HepG2 (cell line): Measurements from ENCODE around the gene GNAI2. TPM values are rescaled to one million over a fixed set of nuclear protein-coding genes. Genes with fewer than 3 reads are reported as not detected.

Experiments used
- ATRX ChIP-seq: sonication (generic); formaldehyde crosslinking; IDR thresholded peaks from 2 replicates; pipeline ENCODE4 v1.4.0; 2020; ENCODE audit warnings: missing genetic modification reagents, borderline replicate concordance
- CBX2 ChIP-seq, 2 experiments: fragments of 200-600 bp in 1 of 2; sonication (generic); formaldehyde crosslinking in 1 of 2; IDR thresholded peaks; 2 replicates each; pipeline versions ENCODE4 v1.7.0 to v1.8.1; 2018 to 2022; ENCODE audit warnings: low read depth in 2 of 2, low read length in 1 of 2, mild to moderate bottlenecking in 1 of 2, missing genetic modification reagents in 1 of 2
- CCDC6 ChIP-seq: sonication (generic); formaldehyde crosslinking; IDR thresholded peaks from 2 replicates; pipeline ENCODE4 v1.8.1; 2022; ENCODE audit warnings: mild to moderate bottlenecking, missing genetic modification reagents, moderate library complexity
- ELF4 ChIP-seq: sonication (generic); formaldehyde crosslinking; IDR thresholded peaks from 2 replicates; pipeline ENCODE4 v1.5.0; 2020; ENCODE audit warnings: missing genetic modification reagents, mild to moderate bottlenecking, moderate library complexity, borderline replicate concordance
- MEIS1 ChIP-seq: sonication (generic); formaldehyde crosslinking; IDR thresholded peaks from 2 replicates; pipeline ENCODE4 v1.9.0; 2021; ENCODE audit warnings: mild to moderate bottlenecking, missing genetic modification reagents, moderate library complexity, borderline replicate concordance
- MTA3 ChIP-seq: sonication (generic); formaldehyde crosslinking; IDR thresholded peaks from 2 replicates; pipeline ENCODE4 v1.4.0; 2020; ENCODE audit warnings: missing genetic modification reagents
- NR2F1 ChIP-seq, 2 experiments: fragments of 450-650 bp in 1 of 2; formaldehyde crosslinking in 1 of 2; IDR thresholded peaks; 2 replicates each; pipeline versions ENCODE4 v1.5.0 to v1.6.1; 2016 to 2020; ENCODE audit warnings: mild to moderate bottlenecking in 1 of 2, missing compliant biosample characterization in 1 of 2, missing genetic modification reagents in 1 of 2, moderate library complexity in 1 of 2
- RCOR2 ChIP-seq: IDR thresholded peaks from 2 replicates; pipeline ENCODE4 v1.6.1; 2016; ENCODE audit warnings: missing biosample characterization, missing genetic modification reagents
- TRIM22 ChIP-seq: fragments of 450-650 bp; IDR thresholded peaks from 2 replicates; pipeline ENCODE4 v1.6.1; 2017
- ZKSCAN1 ChIP-seq: fragments of 150-350 bp; IDR thresholded peaks from 2 replicates; pipeline ENCODE4 v1.6.1; 2014; ENCODE audit warnings: low read length
- ZNF557 ChIP-seq: sonication (generic); formaldehyde crosslinking; IDR thresholded peaks from 2 replicates; pipeline ENCODE4 v1.4.0; 2020; ENCODE audit warnings: missing genetic modification reagents
- ZNF670 ChIP-seq: sonication (generic); formaldehyde crosslinking; IDR thresholded peaks from 2 replicates; pipeline ENCODE4 v1.8.0; 2022; ENCODE audit warnings: mild to moderate bottlenecking, missing genetic modification reagents, borderline replicate concordance
- ZNF713 ChIP-seq: sonication (generic); formaldehyde crosslinking; IDR thresholded peaks from 2 replicates; pipeline ENCODE4 v1.4.0; 2020; ENCODE audit warnings: mild to moderate bottlenecking, missing genetic modification reagents
- ZNF75D ChIP-seq: sonication (generic); formaldehyde crosslinking; IDR thresholded peaks from 2 replicates; pipeline ENCODE4 v1.8.1; 2023; ENCODE audit warnings: missing genetic modification reagents, mild to moderate bottlenecking, borderline replicate concordance
- ZSCAN12 ChIP-seq: sonication (generic); formaldehyde crosslinking; IDR thresholded peaks from 2 replicates; pipeline ENCODE4 v1.9.0; 2021; ENCODE audit warnings: mild to moderate bottlenecking, missing genetic modification reagents
- polyA plus RNA-seq, 8 experiments: library from polyadenylated mRNA; depleted of rRNA in 3 of 8; stranded (reverse) in 7 of 8; unstranded in 1 of 8; fragments of >200 nt; fragmentation: Illumina TruSeq in 4 of 8; extraction: Trizol in 4 of 8; gene quantifications; 2 replicates each; pipeline versions ENCODE4 v1.2.1 to v1.2.3, GENCODE V29; 2011 to 2016; ENCODE audit warnings: low read depth in 4 of 8, missing spikeins in 1 of 8, mixed read lengths in 1 of 8; ENCODE audit not compliant: insufficient read depth in 1 of 8
- total RNA-seq, 5 experiments: library from RNA; depleted of rRNA; stranded (reverse); fragments of >200 nt; fragmentation: Illumina TruSeq; extraction: Trizol; gene quantifications; 2 replicates each; pipeline ENCODE4 v1.2.3, GENCODE V29; 2016; ENCODE audit warnings: low read depth in 1 of 5
- TF ChIP-seq, protein P1 (sequence below): sonication (generic); formaldehyde crosslinking; IDR thresholded peaks from 2 replicates; pipeline ENCODE4 v1.8.0; 2023; ENCODE audit warnings: mild to moderate bottlenecking, missing genetic modification reagents
- TF ChIP-seq, protein P2 (sequence below): sonication (generic); formaldehyde crosslinking; conservative IDR thresholded peaks from 2 replicates; pipeline ENCODE4 v1.5.0; 2020; ENCODE audit warnings: missing genetic modification reagents
- TF ChIP-seq, protein P3 (sequence below): sonication (generic); formaldehyde crosslinking; IDR thresholded peaks from 2 replicates; pipeline ENCODE4 v1.4.0; 2020; ENCODE audit warnings: missing genetic modification reagents

GNAI2 gene
- total and polyA plus RNA-seq, 2 of the 13 experiments (the other 11 are each of a cell fraction or from before 2014, with no cell fraction given): 51.1 to 66.2 TPM

DNA sequence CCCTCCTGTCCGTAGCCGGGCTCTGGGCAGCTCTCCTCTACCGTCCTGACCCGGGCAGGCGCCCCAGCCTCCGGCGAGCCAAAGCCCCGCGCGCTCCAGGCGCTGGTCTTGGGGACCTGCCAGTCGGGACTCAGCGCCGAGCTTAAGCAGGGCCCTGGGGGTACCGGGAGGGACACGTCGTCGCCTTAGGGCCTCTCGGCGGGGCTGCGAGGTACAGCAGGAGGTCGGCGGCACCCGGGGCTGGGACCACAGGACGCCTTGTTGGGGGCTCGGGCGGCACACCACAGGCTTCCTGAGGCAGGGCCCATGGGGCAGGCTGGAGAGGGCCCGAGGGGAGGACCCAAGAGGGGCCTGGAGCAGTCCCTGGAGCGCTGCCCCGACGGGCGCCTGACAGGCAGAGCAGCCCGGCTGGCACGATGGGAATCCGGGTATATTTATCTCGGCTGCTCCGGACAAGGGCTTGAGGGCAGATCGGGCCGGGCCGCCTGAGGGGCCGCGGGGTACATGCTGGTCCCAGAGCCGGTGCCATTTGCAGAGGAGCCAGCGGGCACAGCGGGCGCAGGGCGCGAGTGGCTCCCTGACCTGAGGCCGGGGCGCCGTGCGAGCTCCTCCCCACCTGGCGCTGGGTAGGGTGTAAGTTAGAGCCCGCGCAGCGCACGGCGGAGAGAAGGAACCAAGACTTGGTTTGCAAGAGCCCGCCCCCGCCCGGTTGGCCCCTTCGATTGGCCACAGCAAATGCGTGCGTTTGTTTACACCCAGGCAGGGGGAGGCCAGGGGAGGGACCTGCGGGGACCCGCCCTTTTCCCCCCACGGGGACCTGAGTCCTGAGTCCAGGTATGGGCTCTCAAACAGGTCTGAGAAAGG is 30.4 kb upstream of the GNAI2 start (continued):
- no peak for TF ChIP-seq CBX2 (IDR thresholded peaks at IDR 0.05; ENCODE audit: low read depth, low read length)
- TF ChIP-seq CBX2 (CRISPR knock-in tag; IDR thresholded peaks at IDR 0.05; ENCODE audit: low read depth): no peak
- TF ChIP-seq ATRX (CRISPR knock-in tag): no peak
- no peak for TF ChIP-seq MTA3 (CRISPR knock-in tag)
- TF ChIP-seq, protein P1, sequence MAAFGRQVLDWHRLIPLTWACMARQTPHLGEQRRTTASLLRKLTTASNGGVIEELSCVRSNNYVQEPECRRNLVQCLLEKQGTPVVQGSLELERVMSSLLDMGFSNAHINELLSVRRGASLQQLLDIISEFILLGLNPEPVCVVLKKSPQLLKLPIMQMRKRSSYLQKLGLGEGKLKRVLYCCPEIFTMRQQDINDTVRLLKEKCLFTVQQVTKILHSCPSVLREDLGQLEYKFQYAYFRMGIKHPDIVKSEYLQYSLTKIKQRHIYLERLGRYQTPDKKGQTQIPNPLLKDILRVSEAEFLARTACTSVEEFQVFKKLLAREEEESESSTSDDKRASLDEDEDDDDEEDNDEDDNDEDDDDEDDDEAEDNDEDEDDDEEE (CRISPR knock-in tag): no peak
- TF ChIP-seq ZSCAN12 (CRISPR knock-in tag): peak; percentile 74; the same call in 1 of the 2 replicates
- no peak for TF ChIP-seq NR2F1 (CRISPR knock-in tag; IDR thresholded peaks at IDR 0.05)
- TF ChIP-seq, protein P2, sequence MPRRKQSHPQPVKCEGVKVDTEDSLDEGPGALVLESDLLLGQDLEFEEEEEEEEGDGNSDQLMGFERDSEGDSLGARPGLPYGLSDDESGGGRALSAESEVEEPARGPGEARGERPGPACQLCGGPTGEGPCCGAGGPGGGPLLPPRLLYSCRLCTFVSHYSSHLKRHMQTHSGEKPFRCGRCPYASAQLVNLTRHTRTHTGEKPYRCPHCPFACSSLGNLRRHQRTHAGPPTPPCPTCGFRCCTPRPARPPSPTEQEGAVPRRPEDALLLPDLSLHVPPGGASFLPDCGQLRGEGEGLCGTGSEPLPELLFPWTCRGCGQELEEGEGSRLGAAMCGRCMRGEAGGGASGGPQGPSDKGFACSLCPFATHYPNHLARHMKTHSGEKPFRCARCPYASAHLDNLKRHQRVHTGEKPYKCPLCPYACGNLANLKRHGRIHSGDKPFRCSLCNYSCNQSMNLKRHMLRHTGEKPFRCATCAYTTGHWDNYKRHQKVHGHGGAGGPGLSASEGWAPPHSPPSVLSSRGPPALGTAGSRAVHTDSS (CRISPR knock-in tag): no peak
- no peak for TF ChIP-seq CCDC6 (CRISPR knock-in tag)
- TF ChIP-seq ZKSCAN1: no peak
- TF ChIP-seq ZNF75D: no peak
- TF ChIP-seq ZNF670 (CRISPR knock-in tag): 0 out of 2 replicates have a peak, but pooled peaks have one; percentile 82
- TF ChIP-seq ELF4 (CRISPR knock-in tag): no peak
- TF ChIP-seq, protein P3, sequence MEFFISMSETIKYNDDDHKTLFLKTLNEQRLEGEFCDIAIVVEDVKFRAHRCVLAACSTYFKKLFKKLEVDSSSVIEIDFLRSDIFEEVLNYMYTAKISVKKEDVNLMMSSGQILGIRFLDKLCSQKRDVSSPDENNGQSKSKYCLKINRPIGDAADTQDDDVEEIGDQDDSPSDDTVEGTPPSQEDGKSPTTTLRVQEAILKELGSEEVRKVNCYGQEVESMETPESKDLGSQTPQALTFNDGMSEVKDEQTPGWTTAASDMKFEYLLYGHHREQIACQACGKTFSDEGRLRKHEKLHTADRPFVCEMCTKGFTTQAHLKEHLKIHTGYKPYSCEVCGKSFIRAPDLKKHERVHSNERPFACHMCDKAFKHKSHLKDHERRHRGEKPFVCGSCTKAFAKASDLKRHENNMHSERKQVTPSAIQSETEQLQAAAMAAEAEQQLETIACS (CRISPR knock-in tag): no peak
- no peak for TF ChIP-seq MEIS1 (CRISPR knock-in tag)
- no peak for TF ChIP-seq RCOR2 (CRISPR knock-in tag)
- no peak for TF ChIP-seq ZNF557
- TF ChIP-seq ZNF713 (CRISPR knock-in tag): no peak
- TF ChIP-seq TRIM22: no peak
